HepG2 (cell line): ENCODE measurements around the gene ERLIN1. TPM values are rescaled to one million over a fixed set of nuclear protein-coding genes. Genes with fewer than 3 reads are reported as not detected.

Experiments
- CEBPB ChIP-seq: IDR thresholded peaks from 2 replicates; pipeline ENCODE4 v1.6.1; 2011; ENCODE audit warnings: low read depth, low read length, improper control_type of control experiment, borderline replicate concordance
- CEBPG ChIP-seq: IDR thresholded peaks from 2 replicates; pipeline ENCODE4 v1.6.1; 2016
- EP300 ChIP-seq, 3 experiments: sonication (generic) in 1 of 3; formaldehyde crosslinking in 1 of 3; IDR thresholded peaks; 2 replicates each; pipeline versions ENCODE4 v1.5.1 to v1.6.1; 2011 to 2020; ENCODE audit warnings: low read depth in 2 of 3, low read length in 2 of 3, borderline replicate concordance in 1 of 3, improper control_type of control experiment in 1 of 3, mild to moderate bottlenecking in 1 of 3, missing genetic modification reagents in 1 of 3, moderate library complexity in 1 of 3
- FOXK1 ChIP-seq: sonication (generic); formaldehyde crosslinking; IDR thresholded peaks from 2 replicates; pipeline ENCODE4 v1.4.0; 2020; ENCODE audit warnings: low read depth, missing genetic modification reagents, borderline replicate concordance
- GTF2F1 ChIP-seq: fragments of 150-350 bp; IDR thresholded peaks from 2 replicates; pipeline ENCODE4 v1.6.1; 2014; ENCODE audit warnings: low read length
- JUNB ChIP-seq: sonication (generic); formaldehyde crosslinking; IDR thresholded peaks from 2 replicates; pipeline ENCODE4 v1.8.0; 2022; ENCODE audit warnings: missing genetic modification reagents, mild to moderate bottlenecking, borderline replicate concordance
- MAFG ChIP-seq: sonication (generic); formaldehyde crosslinking; IDR thresholded peaks from 2 replicates; pipeline ENCODE4 v1.5.1; 2020; ENCODE audit warnings: mild to moderate bottlenecking, missing genetic modification reagents
- MTA1 ChIP-seq: sonication (generic); formaldehyde crosslinking; IDR thresholded peaks from 2 replicates; pipeline ENCODE4 v1.4.0; 2020; ENCODE audit warnings: missing genetic modification reagents, mild to moderate bottlenecking, borderline replicate concordance
- MTF2 ChIP-seq: sonication (generic); formaldehyde crosslinking; IDR thresholded peaks from 2 replicates; pipeline ENCODE4 v1.5.0; 2020; ENCODE audit warnings: missing genetic modification reagents, borderline replicate concordance
- NCOA1 ChIP-seq: sonication (generic); formaldehyde crosslinking; IDR thresholded peaks from 2 replicates; pipeline ENCODE4 v1.9.0; 2021; ENCODE audit warnings: missing genetic modification reagents
- NCOR1 ChIP-seq: fragments of 200-600 bp; sonication (generic); IDR thresholded peaks from 2 replicates; pipeline ENCODE4 v1.7.0; 2017; ENCODE audit warnings: antibody characterized with exemption, low read length, borderline replicate concordance
- NFRKB ChIP-seq: fragments of 450-650 bp; IDR thresholded peaks from 2 replicates; pipeline ENCODE4 v1.6.1; 2017
- REXO4 ChIP-seq: sonication (generic); formaldehyde crosslinking; IDR thresholded peaks from 2 replicates; pipeline ENCODE4 v1.8.0; 2022; ENCODE audit warnings: missing genetic modification reagents, mild to moderate bottlenecking, borderline replicate concordance
- RFX5 ChIP-seq: IDR thresholded peaks from 2 replicates; pipeline ENCODE4 v1.6.1; 2011; ENCODE audit warnings: low read depth, low read length, improper control_type of control experiment
- SIN3A ChIP-seq: IDR thresholded peaks from 2 replicates; pipeline ENCODE4 v1.6.1; 2011; ENCODE audit warnings: low read depth, mild to moderate bottlenecking, control low read depth, low read length, borderline replicate concordance
- ZFYVE20 ChIP-seq: sonication (generic); formaldehyde crosslinking; IDR thresholded peaks from 2 replicates; pipeline ENCODE4 v1.8.0; 2023; ENCODE audit warnings: low read depth, mild to moderate bottlenecking, moderate library complexity, missing genetic modification reagents, borderline replicate concordance
- ZNF3 ChIP-seq: IDR thresholded peaks from 2 replicates; pipeline ENCODE4 v1.7.0; 2017; ENCODE audit warnings: inconsistent platforms
- ZNF33B ChIP-seq: sonication (generic); formaldehyde crosslinking; IDR thresholded peaks from 2 replicates; pipeline ENCODE4 v1.5.1; 2020; ENCODE audit warnings: mild to moderate bottlenecking, missing genetic modification reagents
- ZNF484 ChIP-seq: sonication (generic); formaldehyde crosslinking; IDR thresholded peaks from 2 replicates; pipeline ENCODE4 v1.5.1; 2020; ENCODE audit warnings: mild to moderate bottlenecking, low read depth, missing genetic modification reagents, borderline replicate concordance
- ZNF773 ChIP-seq: sonication (generic); formaldehyde crosslinking; IDR thresholded peaks from 2 replicates; pipeline ENCODE4 v1.4.0; 2020; ENCODE audit warnings: missing genetic modification reagents, borderline replicate concordance
- polyA plus RNA-seq, 8 experiments: library from polyadenylated mRNA; depleted of rRNA in 3 of 8; stranded (reverse) in 7 of 8; unstranded in 1 of 8; fragments of >200 nt; fragmentation: Illumina TruSeq in 4 of 8; extraction: Trizol in 4 of 8; gene quantifications; 2 replicates each; pipeline versions ENCODE4 v1.2.1 to v1.2.3, GENCODE V29; 2011 to 2016; ENCODE audit warnings: low read depth in 4 of 8, missing spikeins in 1 of 8, mixed read lengths in 1 of 8; ENCODE audit not compliant: insufficient read depth in 1 of 8
- total RNA-seq, 5 experiments: library from RNA; depleted of rRNA; stranded (reverse); fragments of >200 nt; fragmentation: Illumina TruSeq; extraction: Trizol; gene quantifications; 2 replicates each; pipeline ENCODE4 v1.2.3, GENCODE V29; 2016; ENCODE audit warnings: low read depth in 1 of 5
- TF ChIP-seq, protein P1 (sequence below): sonication (generic); IDR thresholded peaks from 2 replicates; pipeline ENCODE4 v1.6.1; 2016; ENCODE audit warnings: low read depth, borderline replicate concordance
- TF ChIP-seq, protein P2 (sequence below): sonication (generic); formaldehyde crosslinking; conservative IDR thresholded peaks from 2 replicates; pipeline ENCODE4 v1.4.0; 2020; ENCODE audit warnings: missing genetic modification reagents
- TF ChIP-seq, protein P3 (sequence below): sonication (generic); formaldehyde crosslinking; IDR thresholded peaks from 2 replicates; pipeline ENCODE4 v1.4.0; 2020; ENCODE audit warnings: missing genetic modification reagents
- TF ChIP-seq, protein P4 (sequence below), 2 experiments: fragments of 450-650 bp in 1 of 2; sonication (generic) in 1 of 2; formaldehyde crosslinking; IDR thresholded peaks; 2 replicates each; pipeline versions ENCODE4 v1.5.0 to v1.8.0; 2020 to 2022; ENCODE audit warnings: mild to moderate bottlenecking in 1 of 2, missing genetic modification reagents in 1 of 2
- TF ChIP-seq, protein P5 (sequence below): sonication (generic); formaldehyde crosslinking; conservative IDR thresholded peaks from 2 replicates; pipeline ENCODE4 v1.4.0; 2020; ENCODE audit warnings: missing genetic modification reagents

Gene ERLIN1
- total and polyA plus RNA-seq, 2 of the 13 experiments (the other 11 are each of a cell fraction or from before 2014, with no cell fraction given): 56.8 to 69.3 TPM

DNA sequence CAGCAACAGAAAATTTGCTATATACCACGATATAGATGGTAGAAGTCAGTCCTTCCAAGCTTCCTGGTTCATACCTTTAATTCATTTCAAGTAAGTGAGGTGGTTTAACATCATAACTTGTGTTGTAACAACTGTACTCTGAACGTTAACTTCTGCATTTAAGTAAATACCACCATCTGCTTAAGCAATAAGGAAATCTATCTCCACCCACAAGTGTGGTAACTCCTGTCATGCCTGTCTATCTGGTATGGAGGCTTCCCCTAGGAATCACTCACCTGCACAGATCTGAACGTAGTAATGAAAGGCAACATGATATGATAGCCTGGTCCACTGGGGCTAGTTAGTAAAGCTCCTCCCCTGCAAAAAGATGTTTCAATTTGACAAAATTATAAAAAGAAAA, 2.3 kb downstream of the ERLIN1 start (continued):
- TF ChIP-seq, protein P1, sequence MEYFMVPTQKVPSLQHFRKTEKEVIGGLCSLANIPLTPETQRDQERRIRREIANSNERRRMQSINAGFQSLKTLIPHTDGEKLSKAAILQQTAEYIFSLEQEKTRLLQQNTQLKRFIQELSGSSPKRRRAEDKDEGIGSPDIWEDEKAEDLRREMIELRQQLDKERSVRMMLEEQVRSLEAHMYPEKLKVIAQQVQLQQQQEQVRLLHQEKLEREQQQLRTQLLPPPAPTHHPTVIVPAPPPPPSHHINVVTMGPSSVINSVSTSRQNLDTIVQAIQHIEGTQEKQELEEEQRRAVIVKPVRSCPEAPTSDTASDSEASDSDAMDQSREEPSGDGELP: no peak
- TF ChIP-seq MTF2 (CRISPR knock-in tag): no peak
- TF ChIP-seq ZNF33B (CRISPR knock-in tag): no peak
- TF ChIP-seq ZNF773: no peak
- TF ChIP-seq SIN3A: 0 out of 2 replicates have a peak, but pooled peaks have one; percentile 41
- TF ChIP-seq ZFYVE20 (CRISPR knock-in tag): no peak
- peak; percentile 88 for TF ChIP-seq CEBPG (CRISPR knock-in tag)
- peak; percentile 53; the same call in 1 of the 2 replicates for TF ChIP-seq FOXK1 (CRISPR knock-in tag)
- TF ChIP-seq JUNB (CRISPR knock-in tag): no peak
- TF ChIP-seq, protein P2, sequence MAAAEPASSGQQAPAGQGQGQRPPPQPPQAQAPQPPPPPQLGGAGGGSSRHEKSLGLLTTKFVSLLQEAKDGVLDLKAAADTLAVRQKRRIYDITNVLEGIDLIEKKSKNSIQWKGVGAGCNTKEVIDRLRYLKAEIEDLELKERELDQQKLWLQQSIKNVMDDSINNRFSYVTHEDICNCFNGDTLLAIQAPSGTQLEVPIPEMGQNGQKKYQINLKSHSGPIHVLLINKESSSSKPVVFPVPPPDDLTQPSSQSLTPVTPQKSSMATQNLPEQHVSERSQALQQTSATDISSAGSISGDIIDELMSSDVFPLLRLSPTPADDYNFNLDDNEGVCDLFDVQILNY (CRISPR knock-in tag): no peak
- no peak for TF ChIP-seq NFRKB
- no peak for TF ChIP-seq GTF2F1
- TF ChIP-seq RFX5: no peak
- TF ChIP-seq NCOA1: no peak
- no peak for TF ChIP-seq ZNF484
- TF ChIP-seq, protein P3, sequence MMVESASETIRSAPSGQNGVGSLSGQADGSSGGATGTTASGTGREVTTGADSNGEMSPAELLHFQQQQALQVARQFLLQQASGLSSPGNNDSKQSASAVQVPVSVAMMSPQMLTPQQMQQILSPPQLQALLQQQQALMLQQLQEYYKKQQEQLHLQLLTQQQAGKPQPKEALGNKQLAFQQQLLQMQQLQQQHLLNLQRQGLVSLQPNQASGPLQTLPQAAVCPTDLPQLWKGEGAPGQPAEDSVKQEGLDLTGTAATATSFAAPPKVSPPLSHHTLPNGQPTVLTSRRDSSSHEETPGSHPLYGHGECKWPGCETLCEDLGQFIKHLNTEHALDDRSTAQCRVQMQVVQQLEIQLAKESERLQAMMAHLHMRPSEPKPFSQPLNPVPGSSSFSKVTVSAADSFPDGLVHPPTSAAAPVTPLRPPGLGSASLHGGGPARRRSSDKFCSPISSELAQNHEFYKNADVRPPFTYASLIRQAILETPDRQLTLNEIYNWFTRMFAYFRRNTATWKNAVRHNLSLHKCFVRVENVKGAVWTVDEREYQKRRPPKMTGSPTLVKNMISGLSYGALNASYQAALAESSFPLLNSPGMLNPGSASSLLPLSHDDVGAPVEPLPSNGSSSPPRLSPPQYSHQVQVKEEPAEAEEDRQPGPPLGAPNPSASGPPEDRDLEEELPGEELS: no peak
- TF ChIP-seq EP300 (IDR thresholded peaks at IDR 0.05; ENCODE audit: low read depth in 2 of 2, low read length in 2 of 2): peak; percentile 55 to 58; a peak in 3 of 4 replicates
- peak; percentile 50; the same call in 1 of the 2 replicates for TF ChIP-seq EP300 (CRISPR knock-in tag; IDR thresholded peaks at IDR 0.05; ENCODE audit: borderline replicate concordance)
- 0 out of 2 replicates have a peak, but pooled peaks have one; percentile 32 for TF ChIP-seq ZNF3 (CRISPR knock-in tag)
- TF ChIP-seq, protein P4, sequence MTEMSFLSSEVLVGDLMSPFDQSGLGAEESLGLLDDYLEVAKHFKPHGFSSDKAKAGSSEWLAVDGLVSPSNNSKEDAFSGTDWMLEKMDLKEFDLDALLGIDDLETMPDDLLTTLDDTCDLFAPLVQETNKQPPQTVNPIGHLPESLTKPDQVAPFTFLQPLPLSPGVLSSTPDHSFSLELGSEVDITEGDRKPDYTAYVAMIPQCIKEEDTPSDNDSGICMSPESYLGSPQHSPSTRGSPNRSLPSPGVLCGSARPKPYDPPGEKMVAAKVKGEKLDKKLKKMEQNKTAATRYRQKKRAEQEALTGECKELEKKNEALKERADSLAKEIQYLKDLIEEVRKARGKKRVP (CRISPR knock-in tag; IDR thresholded peaks at IDR 0.05): peak in 1 of 2 experiments; percentile 68; a peak in 2 of 4 replicates
- TF ChIP-seq CEBPB: peak; percentile 96
- TF ChIP-seq NCOR1: peak; percentile 52; the same call in 1 of the 2 replicates
- no peak for TF ChIP-seq REXO4 (CRISPR knock-in tag)
- TF ChIP-seq MAFG (CRISPR knock-in tag): no peak
- TF ChIP-seq MTA1 (CRISPR knock-in tag): no peak
- TF ChIP-seq, protein P5, sequence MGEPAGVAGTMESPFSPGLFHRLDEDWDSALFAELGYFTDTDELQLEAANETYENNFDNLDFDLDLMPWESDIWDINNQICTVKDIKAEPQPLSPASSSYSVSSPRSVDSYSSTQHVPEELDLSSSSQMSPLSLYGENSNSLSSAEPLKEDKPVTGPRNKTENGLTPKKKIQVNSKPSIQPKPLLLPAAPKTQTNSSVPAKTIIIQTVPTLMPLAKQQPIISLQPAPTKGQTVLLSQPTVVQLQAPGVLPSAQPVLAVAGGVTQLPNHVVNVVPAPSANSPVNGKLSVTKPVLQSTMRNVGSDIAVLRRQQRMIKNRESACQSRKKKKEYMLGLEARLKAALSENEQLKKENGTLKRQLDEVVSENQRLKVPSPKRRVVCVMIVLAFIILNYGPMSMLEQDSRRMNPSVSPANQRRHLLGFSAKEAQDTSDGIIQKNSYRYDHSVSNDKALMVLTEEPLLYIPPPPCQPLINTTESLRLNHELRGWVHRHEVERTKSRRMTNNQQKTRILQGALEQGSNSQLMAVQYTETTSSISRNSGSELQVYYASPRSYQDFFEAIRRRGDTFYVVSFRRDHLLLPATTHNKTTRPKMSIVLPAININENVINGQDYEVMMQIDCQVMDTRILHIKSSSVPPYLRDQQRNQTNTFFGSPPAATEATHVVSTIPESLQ (CRISPR knock-in tag): no peak
